ENCODE measurements around the gene DOHH. TPM values are rescaled to one million over a fixed set of nuclear protein-coding genes. Genes with fewer than 3 reads are reported as not detected.

Gene DOHH
- total RNA-seq, 1 donor = 1.4 TPM

GRCh38 chr19:3528080-3528479 lies 27.6 kb upstream of the DOHH start:
- H3K4me3 ChIP-seq (ENCODE audit: low read length) = no peak overlapping the region
- H3K4me1 ChIP-seq (ENCODE audit: insufficient read depth, low read length) = no peaks in the 10 kb centered on the region
- no peaks in the 10 kb centered on the region for H3K9me3 ChIP-seq (ENCODE audit: low read depth, low read length)
- H3K27me3 ChIP-seq (ENCODE audit: insufficient read depth, low read length) = no peaks in the 10 kb centered on the region

DNA sequence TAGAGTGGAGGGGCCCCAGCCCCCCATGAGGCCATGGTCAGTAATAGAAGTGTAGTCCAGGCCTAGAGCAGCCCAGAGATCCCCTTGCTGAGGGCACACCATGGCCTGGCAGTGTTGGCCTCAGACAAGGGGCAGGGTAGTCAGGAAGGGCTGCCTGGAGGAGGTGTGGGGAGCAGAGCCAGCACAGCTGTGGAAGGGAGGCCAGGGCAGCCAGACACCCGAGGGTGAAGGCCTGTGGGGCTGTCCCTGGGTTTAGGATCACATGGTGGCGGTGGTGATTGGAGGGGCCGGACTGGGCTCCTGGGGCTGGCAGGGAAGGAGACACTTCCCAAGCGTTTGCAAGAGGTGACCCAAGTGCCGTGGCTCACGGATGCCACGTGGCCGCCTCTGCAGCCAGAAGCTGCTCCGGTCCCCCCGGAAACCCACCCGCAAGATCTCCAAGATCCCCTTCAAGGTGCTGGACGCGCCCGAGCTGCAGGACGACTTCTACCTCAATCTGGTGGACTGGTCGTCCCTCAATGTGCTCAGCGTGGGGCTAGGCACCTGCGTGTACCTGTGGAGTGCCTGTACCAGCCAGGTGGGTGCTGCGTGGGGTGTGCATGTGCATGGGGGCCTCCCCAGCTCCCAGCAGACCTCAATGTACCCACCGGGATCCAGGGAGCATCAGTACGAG lies 26.9 kb upstream of the DOHH start:
- Histone ChIP-seq H3K27me3 (ENCODE audit: insufficient read depth, low read length) (no peaks in the 10 kb centered on the region), H3K4me3 (ENCODE audit: low read length) (no peak overlapping the region), H3K9me3 (ENCODE audit: low read depth, low read length) (no peaks in the 10 kb centered on the region), H3K4me1 (ENCODE audit: insufficient read depth, low read length) (no peaks in the 10 kb centered on the region)

- H3K4me1 ChIP-seq (ENCODE audit: insufficient read depth, low read length) = no peaks in the 10 kb centered on the region
- no peak overlapping the region for H3K4me3 ChIP-seq (ENCODE audit: low read length)
- H3K9me3 ChIP-seq (ENCODE audit: low read depth, low read length) = no peaks in the 10 kb centered on the region
Measured at GRCh38 chr19:3526507-3527237, 26.2 kb upstream of the DOHH start.

DNA sequence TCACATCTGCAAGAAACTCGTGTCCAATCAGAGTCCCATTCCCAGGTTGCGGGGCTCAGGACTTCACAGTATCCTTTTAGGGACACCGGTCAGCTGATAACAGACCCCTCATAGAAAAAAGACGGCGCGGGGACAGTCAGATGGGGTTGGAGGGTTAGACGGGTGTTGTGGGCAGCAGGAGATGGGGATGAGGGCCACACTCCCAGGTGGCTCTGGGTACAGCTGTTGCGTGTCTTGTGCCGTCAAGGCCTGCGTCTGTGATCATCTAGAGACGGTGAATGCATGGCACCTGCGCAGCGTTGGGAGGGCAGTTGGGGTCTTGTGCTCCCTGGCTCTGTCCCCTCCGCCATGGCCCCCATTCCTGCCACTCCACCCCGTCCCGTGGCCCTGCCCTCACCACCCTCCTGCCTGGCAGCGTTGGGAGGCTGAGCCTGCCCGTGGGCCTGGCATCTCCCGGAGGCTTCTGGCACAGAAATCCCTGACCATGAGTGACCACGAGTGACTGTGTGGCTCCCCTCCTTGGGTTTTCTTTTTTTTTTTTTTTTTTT lies 24.5 kb upstream of the DOHH start:
- Histone ChIP-seq H3K4me3 (ENCODE audit: low read length) (no peak overlapping the region), H3K9me3 (ENCODE audit: low read depth, low read length) (no peaks in the 10 kb centered on the region), H3K27me3 (ENCODE audit: insufficient read depth, low read length) (no peaks in the 10 kb centered on the region), H3K4me1 (ENCODE audit: insufficient read depth, low read length) (no peaks in the 10 kb centered on the region)

More at GRCh38 chr19:3526507-3527237, 26.2 kb upstream of the DOHH start:
- H3K27me3 ChIP-seq (ENCODE audit: insufficient read depth, low read length) = no peaks in the 10 kb centered on the region

- H3K4me3 ChIP-seq (ENCODE audit: low read length) = no peak overlapping the region
- H3K9me3 ChIP-seq (ENCODE audit: low read depth, low read length) = no peaks in the 10 kb centered on the region
- no peaks in the 10 kb centered on the region for H3K27me3 ChIP-seq (ENCODE audit: insufficient read depth, low read length)
- H3K4me1 ChIP-seq (ENCODE audit: insufficient read depth, low read length) = no peaks in the 10 kb centered on the region
Measured at GRCh38 chr19:3524078-3524842, 23.8 kb upstream of the DOHH start.

DNA sequence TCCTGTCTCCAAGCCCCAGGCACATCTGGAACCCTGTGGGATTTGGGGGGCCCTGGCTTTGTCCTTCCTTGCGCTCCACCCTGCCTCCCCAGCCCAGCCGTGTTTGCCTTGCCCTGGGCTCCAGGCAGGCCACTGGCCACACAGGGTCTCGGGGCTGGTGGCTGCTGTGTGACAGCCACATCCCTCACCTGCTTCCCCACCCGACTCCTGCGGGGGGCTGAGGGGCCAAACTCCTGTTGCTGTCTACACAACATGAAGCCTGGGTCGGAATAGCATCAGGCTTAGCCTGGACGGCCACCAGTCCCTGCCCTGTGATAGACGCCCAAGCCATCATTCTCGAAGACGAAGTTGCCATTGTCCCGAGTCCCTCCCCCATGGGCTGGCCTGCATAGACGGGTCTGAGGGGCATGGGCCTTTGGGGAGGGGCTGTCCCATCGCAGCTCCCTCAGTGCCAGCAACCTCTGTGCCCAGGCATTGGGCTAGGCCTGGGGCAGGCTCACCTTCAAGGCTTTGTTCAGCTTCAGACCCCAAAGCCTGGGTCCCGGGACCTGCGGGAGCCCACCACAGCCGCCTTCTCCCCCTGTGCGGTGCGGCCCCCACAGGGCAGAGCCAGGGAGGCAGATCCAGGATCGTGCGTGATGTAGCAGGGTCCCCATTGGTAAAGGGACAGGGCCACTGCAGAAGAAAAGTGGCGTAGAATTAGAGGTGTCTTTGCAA lies 23.0 kb upstream of the DOHH start:
- Histone ChIP-seq H3K9me3 (ENCODE audit: low read depth, low read length) (no peaks in the 10 kb centered on the region), H3K27me3 (ENCODE audit: insufficient read depth, low read length) (no peaks in the 10 kb centered on the region), H3K4me1 (ENCODE audit: insufficient read depth, low read length) (no peaks in the 10 kb centered on the region), H3K4me3 (ENCODE audit: low read length) (no peak overlapping the region)

GRCh38 chr19:3522421-3523360 lies 22.2 kb upstream of the DOHH start:
- no peaks in the 10 kb centered on the region for H3K4me1 ChIP-seq (ENCODE audit: insufficient read depth, low read length)
- H3K4me3 ChIP-seq (ENCODE audit: low read length) = no peak overlapping the region
- no peaks in the 10 kb centered on the region for H3K9me3 ChIP-seq (ENCODE audit: low read depth, low read length)
- no peaks in the 10 kb centered on the region for H3K27me3 ChIP-seq (ENCODE audit: insufficient read depth, low read length)

- H3K4me1 ChIP-seq (ENCODE audit: insufficient read depth, low read length) = peaks cover 10% of the 10 kb centered on the region
- H3K9me3 ChIP-seq (ENCODE audit: low read depth, low read length) = no peaks in the 10 kb centered on the region
- no peaks in the 10 kb centered on the region for H3K27me3 ChIP-seq (ENCODE audit: insufficient read depth, low read length)
- no peak overlapping the region for H3K4me3 ChIP-seq (ENCODE audit: low read length)
Measured at GRCh38 chr19:3521104-3521445, 20.6 kb upstream of the DOHH start.

GRCh38 chr19:3520166-3521103 lies 20.0 kb upstream of the DOHH start:
- peaks cover 10% of the 10 kb centered on the region for H3K4me1 ChIP-seq (ENCODE audit: insufficient read depth, low read length)
- no peaks in the 10 kb centered on the region for H3K9me3 ChIP-seq (ENCODE audit: low read depth, low read length)
- no peak overlapping the region for H3K4me3 ChIP-seq (ENCODE audit: low read length)
- H3K27me3 ChIP-seq (ENCODE audit: insufficient read depth, low read length) = no peaks in the 10 kb centered on the region

DNA sequence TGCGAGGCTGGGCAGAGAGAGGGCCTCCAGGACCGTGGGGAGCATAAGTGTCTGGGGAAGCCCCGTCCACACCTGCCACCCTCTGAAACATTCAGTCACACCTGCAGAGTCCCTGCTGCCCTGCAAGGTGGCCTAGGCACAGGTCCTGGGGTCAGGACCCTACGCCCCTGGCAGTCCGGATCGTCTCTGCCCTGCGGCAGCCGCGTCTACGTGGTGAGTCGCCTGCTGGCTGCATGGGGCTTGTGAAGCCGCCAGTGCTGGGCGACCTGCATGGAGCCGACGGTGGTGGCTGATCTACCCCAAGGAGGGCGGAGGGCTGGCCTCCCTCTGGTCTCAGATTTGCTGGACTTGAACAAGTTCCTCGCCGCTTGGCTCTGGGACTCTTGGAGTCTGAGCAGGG lies 18.7 kb upstream of the DOHH start:
- Histone ChIP-seq H3K27me3 (ENCODE audit: insufficient read depth, low read length) (no peaks in the 10 kb centered on the region), H3K4me1 (ENCODE audit: insufficient read depth, low read length) (peaks cover 10% of the 10 kb centered on the region), H3K4me3 (ENCODE audit: low read length) (no peak overlapping the region), H3K9me3 (ENCODE audit: low read depth, low read length) (no peaks in the 10 kb centered on the region)

- H3K9me3 ChIP-seq (ENCODE audit: low read depth, low read length) = no peaks in the 10 kb centered on the region
- H3K4me3 ChIP-seq (ENCODE audit: low read length) = no peak overlapping the region
- H3K4me1 ChIP-seq (ENCODE audit: insufficient read depth, low read length) = peaks cover 10% of the 10 kb centered on the region
- H3K27me3 ChIP-seq (ENCODE audit: insufficient read depth, low read length) = no peaks in the 10 kb centered on the region
Measured at GRCh38 chr19:3518659-3519058, 18.2 kb upstream of the DOHH start.

DNA sequence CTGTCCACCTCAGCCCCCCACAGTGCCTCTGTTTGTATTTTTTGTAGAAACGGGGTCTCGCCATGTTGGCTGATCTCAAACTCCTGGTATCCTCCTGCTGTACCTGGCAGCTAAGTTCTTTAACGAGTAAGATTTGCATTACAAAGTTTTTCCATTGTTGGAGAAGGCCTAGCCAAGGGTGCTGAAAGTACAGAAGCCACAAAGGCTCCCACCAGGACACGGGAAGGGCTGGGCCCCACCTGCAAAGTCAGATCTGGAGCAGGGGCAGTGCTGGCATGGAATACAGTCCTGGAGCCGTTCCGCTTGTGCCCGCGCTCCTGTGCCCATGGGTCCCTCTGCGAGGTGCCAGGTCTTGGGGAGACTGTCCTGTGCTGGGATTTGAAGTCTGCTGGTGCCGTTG lies 17.8 kb upstream of the DOHH start:
- H3K27me3 ChIP-seq (ENCODE audit: insufficient read depth, low read length) = no peaks in the 10 kb centered on the region
- H3K4me3 ChIP-seq (ENCODE audit: low read length) = no peak overlapping the region
- H3K4me1 ChIP-seq (ENCODE audit: insufficient read depth, low read length) = peaks cover 10% of the 10 kb centered on the region
- H3K9me3 ChIP-seq (ENCODE audit: low read depth, low read length) = no peaks in the 10 kb centered on the region

GRCh38 chr19:3517638-3518037 lies 17.2 kb upstream of the DOHH start:
- Histone ChIP-seq H3K4me3 (ENCODE audit: low read length) (no peak overlapping the region), H3K9me3 (ENCODE audit: low read depth, low read length) (no peaks in the 10 kb centered on the region), H3K4me1 (ENCODE audit: insufficient read depth, low read length) (peaks cover 10% of the 10 kb centered on the region), H3K27me3 (ENCODE audit: insufficient read depth, low read length) (no peaks in the 10 kb centered on the region)

All from mononuclear cell (primary cell).